IgD-negative memory B cell (primary cell): Measurements from ENCODE around the gene NCAM1. TPM values are rescaled to one million over a fixed set of nuclear protein-coding genes. Genes with fewer than 3 reads are reported as not detected.

Experiments
- H3K27ac Mint-ChIP-seq, 3 donors: one replicate each; pipeline ENCODE4 v1.8.0; 2020 to 2022; ENCODE audit warnings: mild to moderate bottlenecking in 3 of 3, mixed read lengths in 3 of 3, moderate library complexity in 1 of 3
- H3K27me3 Mint-ChIP-seq: one replicate; pipeline ENCODE4 v1.8.0; 2021; ENCODE audit warnings: mixed read lengths
- H3K36me3 Mint-ChIP-seq: one replicate; pipeline ENCODE4 v1.8.0; 2020; ENCODE audit warnings: mild to moderate bottlenecking, mixed read lengths
- H3K4me1 Mint-ChIP-seq, 3 donors: one replicate each; pipeline ENCODE4 v1.8.0; 2020 to 2022; ENCODE audit warnings: mixed read lengths in 3 of 3, mild to moderate bottlenecking in 1 of 3
- H3K4me3 Mint-ChIP-seq, 4 donors: one replicate each; pipeline ENCODE4 v1.8.0; 2020 to 2022; ENCODE audit warnings: mild to moderate bottlenecking in 4 of 4, mixed read lengths in 4 of 4, moderate library complexity in 3 of 4
- H3K9me3 Mint-ChIP-seq, 3 donors: one replicate each; pipeline ENCODE4 v1.8.0; 2020 to 2021; ENCODE audit warnings: mixed read lengths in 3 of 3, mild to moderate bottlenecking in 1 of 3
- polyA plus RNA-seq: library from polyadenylated mRNA; unstranded; fragments of 300-500 nt; fragmentation: Illumina TruSeq; gene quantifications from one replicate; pipeline ENCODE4 v1.2.3, GENCODE V29; 2021

The NCAM1 gene
- polyA plus RNA-seq, 1 donor from 2014 or later, result not detected

- Mint-ChIP-seq H3K9me3 (peaks cover 0 to 2% (median under 1%) of the 10 kb centered on the region in 3 donors), H3K4me3 (peak overlapping the region; percentile 28 to 93 (median 85)), H3K27me3 (peaks cover 35% of the 10 kb centered on the region), H3K4me1 (peaks cover 0 to 12% (median 4%) of the 10 kb centered on the region in 3 donors), H3K27ac (peak overlapping the region in 1 of 3 donors; percentile 57), H3K36me3 (no peaks in the 10 kb centered on the region)
Measured at GRCh38 chr11:112961751-112962578, 745 bp downstream of the NCAM1 start.

- no peak overlapping the region for H3K27ac Mint-ChIP-seq
- H3K27me3 Mint-ChIP-seq, result peaks cover 32% of the 10 kb centered on the region
- H3K36me3 Mint-ChIP-seq, result no peaks in the 10 kb centered on the region
- peak overlapping the region; percentile 28 to 89 (median 68) for H3K4me3 Mint-ChIP-seq
- H3K9me3 Mint-ChIP-seq, result peaks cover 0 to 3% (median 2%) of the 10 kb centered on the region in 3 donors
- peaks cover 0 to 12% (median 4%) of the 10 kb centered on the region in 3 donors for H3K4me1 Mint-ChIP-seq
Measured at GRCh38 chr11:112962579-112963367, 1.6 kb downstream of the NCAM1 start.

GRCh38 chr11:112963368-112963955 lies 2.2 kb downstream of the NCAM1 start:
- Mint-ChIP-seq H3K36me3 (no peaks in the 10 kb centered on the region), H3K4me1 (peaks cover 0 to 12% (median 4%) of the 10 kb centered on the region in 3 donors), H3K27ac (no peak overlapping the region), H3K9me3 (peaks cover 0 to 3% (median 2%) of the 10 kb centered on the region in 3 donors), H3K27me3 (peaks cover 31% of the 10 kb centered on the region), H3K4me3 (peak overlapping the region in 1 of 4 donors; percentile 51)

GRCh38 chr11:112965656-112966055 lies 4.4 kb downstream of the NCAM1 start:
- H3K4me1 Mint-ChIP-seq, result peaks cover 0 to 12% (median 4%) of the 10 kb centered on the region in 3 donors
- H3K36me3 Mint-ChIP-seq, result no peaks in the 10 kb centered on the region
- H3K27me3 Mint-ChIP-seq, result peaks cover 25% of the 10 kb centered on the region
- no peak overlapping the region for H3K27ac Mint-ChIP-seq
- H3K9me3 Mint-ChIP-seq, result peaks cover 0 to 3% (median 2%) of the 10 kb centered on the region in 3 donors
- no peak overlapping the region for H3K4me3 Mint-ChIP-seq

GRCh38 chr11:112966561-112966960 lies 5.3 kb downstream of the NCAM1 start:
- Mint-ChIP-seq H3K4me3 (no peak overlapping the region), H3K27me3 (peaks cover 19% of the 10 kb centered on the region), H3K27ac (no peak overlapping the region), H3K4me1 (peaks cover 0 to 6% (median under 1%) of the 10 kb centered on the region in 3 donors), H3K36me3 (no peaks in the 10 kb centered on the region), H3K9me3 (peaks cover 0 to 3% (median 2%) of the 10 kb centered on the region in 3 donors)

GRCh38 chr11:112967082-112967481 lies 5.9 kb downstream of the NCAM1 start:
- no peak overlapping the region for H3K4me3 Mint-ChIP-seq
- H3K36me3 Mint-ChIP-seq, result no peaks in the 10 kb centered on the region
- H3K9me3 Mint-ChIP-seq, result peaks cover 0 to 3% (median 2%) of the 10 kb centered on the region in 3 donors
- peaks cover 17% of the 10 kb centered on the region for H3K27me3 Mint-ChIP-seq
- H3K4me1 Mint-ChIP-seq, result peaks cover 0 to 5% (median 0%) of the 10 kb centered on the region in 3 donors
- no peak overlapping the region for H3K27ac Mint-ChIP-seq

GRCh38 chr11:112968941-112969713 lies 7.9 kb downstream of the NCAM1 start:
- H3K36me3 Mint-ChIP-seq, result no peaks in the 10 kb centered on the region
- H3K4me3 Mint-ChIP-seq, result no peak overlapping the region
- peaks cover 6% of the 10 kb centered on the region for H3K27me3 Mint-ChIP-seq
- H3K27ac Mint-ChIP-seq, result no peak overlapping the region
- no peaks in the 10 kb centered on the region for H3K4me1 Mint-ChIP-seq
- peaks cover 0 to 3% (median 0%) of the 10 kb centered on the region in 3 donors for H3K9me3 Mint-ChIP-seq

GRCh38 chr11:112971195-112971594 lies 10.0 kb downstream of the NCAM1 start:
- H3K4me1 Mint-ChIP-seq, result no peaks in the 10 kb centered on the region
- H3K27ac Mint-ChIP-seq, result no peak overlapping the region
- H3K27me3 Mint-ChIP-seq, result peaks cover 4% of the 10 kb centered on the region
- no peak overlapping the region for H3K4me3 Mint-ChIP-seq
- no peaks in the 10 kb centered on the region for H3K36me3 Mint-ChIP-seq
- H3K9me3 Mint-ChIP-seq, result peaks cover 0 to 3% (median 0%) of the 10 kb centered on the region in 3 donors

GRCh38 chr11:112971827-112972226 lies 10.6 kb downstream of the NCAM1 start:
- Mint-ChIP-seq H3K27me3 (peaks cover 4% of the 10 kb centered on the region), H3K4me1 (no peaks in the 10 kb centered on the region)

GRCh38 chr11:112972399-112973145 lies 11.4 kb downstream of the NCAM1 start:
- Mint-ChIP-seq H3K4me1 (no peaks in the 10 kb centered on the region), H3K4me3 (no peak overlapping the region), H3K36me3 (no peaks in the 10 kb centered on the region), H3K27ac (no peak overlapping the region), H3K27me3 (peaks cover 4% of the 10 kb centered on the region), H3K9me3 (no peaks in the 10 kb centered on the region)

More at GRCh38 chr11:112971827-112972226, 10.6 kb downstream of the NCAM1 start:
- H3K36me3 Mint-ChIP-seq, result no peaks in the 10 kb centered on the region
- peaks cover 0 to 3% (median 0%) of the 10 kb centered on the region in 3 donors for H3K9me3 Mint-ChIP-seq
- H3K4me3 Mint-ChIP-seq, result no peak overlapping the region
- no peak overlapping the region for H3K27ac Mint-ChIP-seq

GRCh38 chr11:112975051-112975450 lies 13.8 kb downstream of the NCAM1 start:
- no peaks in the 10 kb centered on the region for H3K36me3 Mint-ChIP-seq
- no peaks in the 10 kb centered on the region for H3K4me1 Mint-ChIP-seq
- no peak overlapping the region for H3K27ac Mint-ChIP-seq
- H3K9me3 Mint-ChIP-seq, result no peaks in the 10 kb centered on the region
- no peak overlapping the region for H3K4me3 Mint-ChIP-seq
- no peaks in the 10 kb centered on the region for H3K27me3 Mint-ChIP-seq

- no peaks in the 10 kb centered on the region for H3K9me3 Mint-ChIP-seq
- H3K36me3 Mint-ChIP-seq, result no peaks in the 10 kb centered on the region
- no peak overlapping the region for H3K27ac Mint-ChIP-seq
- H3K27me3 Mint-ChIP-seq, result no peaks in the 10 kb centered on the region
- no peaks in the 10 kb centered on the region for H3K4me1 Mint-ChIP-seq
- no peak overlapping the region for H3K4me3 Mint-ChIP-seq
Measured at GRCh38 chr11:112975493-112975892, 14.3 kb downstream of the NCAM1 start.

- Mint-ChIP-seq H3K4me3 (no peak overlapping the region), H3K27ac (no peak overlapping the region), H3K27me3 (no peaks in the 10 kb centered on the region), H3K9me3 (no peaks in the 10 kb centered on the region), H3K4me1 (no peaks in the 10 kb centered on the region), H3K36me3 (no peaks in the 10 kb centered on the region)
Measured at GRCh38 chr11:112977755-112978154, 16.5 kb downstream of the NCAM1 start.

GRCh38 chr11:112983887-112984286 lies 22.7 kb downstream of the NCAM1 start:
- H3K27me3 Mint-ChIP-seq, result no peaks in the 10 kb centered on the region
- H3K27ac Mint-ChIP-seq, result no peak overlapping the region
- peaks cover 5 to 12% (median 8%) of the 10 kb centered on the region in 3 donors for H3K9me3 Mint-ChIP-seq
- no peaks in the 10 kb centered on the region for H3K4me1 Mint-ChIP-seq
- no peaks in the 10 kb centered on the region for H3K36me3 Mint-ChIP-seq
- no peak overlapping the region for H3K4me3 Mint-ChIP-seq
